ENCODE data around the gene ATG7. TPM values are rescaled to one million over a fixed set of nuclear protein-coding genes. Genes with fewer than 3 reads are reported as not detected.
"Not testable (repeated sequence)": the region's sequence is repeated elsewhere in the genome, so short reads cannot be mapped to it uniquely, and the experiment has no call there.

The ATG7 gene
- total RNA-seq, 2 donors from 2014 or later = 23.5 to 36.6 TPM

GRCh38 chr3:11306817-11307589 is 34.8 kb downstream of the ATG7 start:
- peak in 1 of 2 donors; percentile 17 for DNase-seq (ENCODE audit: low spot score in 2 of 2)
- H3K27ac Mint-ChIP-seq = peak overlapping the region; percentile 32 to 73
- peak; percentile 92 to 93 for ATAC-seq
- no peaks in the 10 kb centered on the region for H3K9me3 Mint-ChIP-seq
- peaks cover 12 to 29% of the 10 kb centered on the region in 2 donors for H3K36me3 Mint-ChIP-seq

DNA sequence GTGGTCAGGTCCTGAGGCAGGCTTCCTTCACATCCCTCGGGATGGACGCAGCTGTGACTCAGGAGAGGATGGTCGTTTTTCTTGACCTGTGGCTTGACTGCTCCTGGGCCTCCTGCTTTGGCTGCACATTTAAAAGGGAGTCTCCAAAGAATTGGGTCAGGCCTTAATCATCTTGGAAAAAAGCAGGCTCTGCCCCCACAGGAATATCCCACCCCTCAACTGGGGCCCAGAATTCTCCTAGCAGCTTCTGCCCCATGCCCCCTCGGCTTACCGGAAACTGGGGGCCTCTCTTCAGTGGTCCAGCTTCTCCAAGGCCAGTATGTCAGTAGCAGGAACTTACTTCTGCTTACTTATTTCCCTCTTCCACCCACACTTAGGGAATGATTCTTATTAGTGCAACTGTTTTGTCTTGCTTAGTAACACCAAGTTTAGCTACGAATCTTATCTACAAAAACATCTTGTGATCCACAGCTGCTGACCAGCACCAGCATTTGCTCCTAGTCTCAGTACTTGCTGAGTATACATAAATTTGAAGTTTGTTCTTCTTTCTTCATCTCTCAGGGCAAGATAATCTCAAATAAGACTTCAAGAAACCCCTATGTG is 35.7 kb downstream of the ATG7 start:
- no peak for ATAC-seq
- Mint-ChIP-seq H3K27ac (no peak overlapping the region), H3K9me3 (no peaks in the 10 kb centered on the region), H3K36me3 (peaks cover 12 to 25% of the 10 kb centered on the region in 2 donors)
- DNase-seq (ENCODE audit: low spot score in 2 of 2) = no peak

DNA sequence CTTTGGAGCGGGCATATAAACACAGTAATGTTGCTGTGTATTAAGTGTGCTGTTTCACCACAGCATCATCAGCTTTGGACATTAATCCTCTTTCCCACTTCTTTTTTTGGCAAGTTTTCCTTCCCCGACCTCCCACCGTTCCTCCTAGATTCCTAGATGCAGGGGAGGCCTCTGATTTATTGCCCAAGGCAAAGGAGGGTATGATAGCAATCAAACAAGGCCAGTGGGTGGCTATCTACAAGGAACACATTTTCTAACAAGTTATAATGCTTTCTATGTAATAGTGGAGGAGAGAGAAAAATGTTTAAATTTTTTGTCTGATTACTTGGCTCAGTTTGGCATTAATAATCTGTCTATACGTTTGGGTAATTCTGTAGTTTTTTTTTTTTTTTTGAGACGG is 38.1 kb downstream of the ATG7 start:
- H3K27ac Mint-ChIP-seq = peak overlapping the region in 1 of 2 donors; percentile 63
- no peak for DNase-seq (ENCODE audit: low spot score in 2 of 2)
- ATAC-seq = no peak
- peaks cover 9 to 25% of the 10 kb centered on the region in 2 donors for H3K36me3 Mint-ChIP-seq
- no peaks in the 10 kb centered on the region for H3K9me3 Mint-ChIP-seq

GRCh38 chr3:11312166-11312565 is 40.0 kb downstream of the ATG7 start:
- H3K36me3 Mint-ChIP-seq = peaks cover 18 to 31% of the 10 kb centered on the region in 2 donors
- DNase-seq (ENCODE audit: low spot score in 2 of 2) (no peak), ATAC-seq (no peak)
- H3K27ac Mint-ChIP-seq = no peak overlapping the region
- no peaks in the 10 kb centered on the region for H3K9me3 Mint-ChIP-seq

DNA sequence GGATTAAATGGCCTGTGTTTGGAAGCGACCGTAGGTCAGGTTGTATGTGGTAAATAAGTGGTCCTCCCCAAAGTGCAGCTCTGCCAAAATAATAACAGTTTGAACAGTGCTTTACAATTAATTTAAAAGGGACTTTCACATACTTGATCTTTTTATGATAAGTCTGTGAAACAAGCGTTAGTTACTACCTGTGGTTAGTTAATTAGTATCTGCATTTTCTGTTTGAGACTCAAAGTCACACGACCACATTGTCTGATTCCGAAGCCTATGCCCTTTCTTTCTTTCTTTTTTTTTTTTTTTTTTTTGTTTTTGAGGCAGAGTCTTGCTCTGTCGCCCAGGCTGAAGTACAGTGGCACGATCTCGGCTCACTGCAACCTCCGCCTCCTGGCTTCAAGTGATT is 45.1 kb downstream of the ATG7 start:
- no peaks in the 10 kb centered on the region for H3K9me3 Mint-ChIP-seq
- no peak for ATAC-seq
- DNase-seq (ENCODE audit: low spot score in 2 of 2) = no peak
- peaks cover 18 to 37% of the 10 kb centered on the region in 2 donors for H3K36me3 Mint-ChIP-seq
- H3K27ac Mint-ChIP-seq = no peak overlapping the region

GRCh38 chr3:11322931-11323330 is 50.7 kb downstream of the ATG7 start:
- ATAC-seq = no peak
- H3K36me3 Mint-ChIP-seq = peaks cover 0 to 28% of the 10 kb centered on the region in 2 donors
- no peak overlapping the region for H3K27ac Mint-ChIP-seq
- H3K9me3 Mint-ChIP-seq = no peaks in the 10 kb centered on the region
- no peak for DNase-seq (ENCODE audit: low spot score in 2 of 2)

GRCh38 chr3:11323813-11324212 is 51.6 kb downstream of the ATG7 start:
- Mint-ChIP-seq H3K9me3 (no peaks in the 10 kb centered on the region), H3K36me3 (peaks cover 0 to 26% of the 10 kb centered on the region in 2 donors)
- DNase-seq (ENCODE audit: low spot score in 2 of 2) = no peak

GRCh38 chr3:11327619-11328018 is 55.4 kb downstream of the ATG7 start:
- DNase-seq (ENCODE audit: low spot score in 2 of 2) = no peak
- peak; percentile 58 to 68 for ATAC-seq

More at GRCh38 chr3:11323813-11324212, 51.6 kb downstream of the ATG7 start:
- no peak overlapping the region for H3K27ac Mint-ChIP-seq
- no peak for ATAC-seq

DNA sequence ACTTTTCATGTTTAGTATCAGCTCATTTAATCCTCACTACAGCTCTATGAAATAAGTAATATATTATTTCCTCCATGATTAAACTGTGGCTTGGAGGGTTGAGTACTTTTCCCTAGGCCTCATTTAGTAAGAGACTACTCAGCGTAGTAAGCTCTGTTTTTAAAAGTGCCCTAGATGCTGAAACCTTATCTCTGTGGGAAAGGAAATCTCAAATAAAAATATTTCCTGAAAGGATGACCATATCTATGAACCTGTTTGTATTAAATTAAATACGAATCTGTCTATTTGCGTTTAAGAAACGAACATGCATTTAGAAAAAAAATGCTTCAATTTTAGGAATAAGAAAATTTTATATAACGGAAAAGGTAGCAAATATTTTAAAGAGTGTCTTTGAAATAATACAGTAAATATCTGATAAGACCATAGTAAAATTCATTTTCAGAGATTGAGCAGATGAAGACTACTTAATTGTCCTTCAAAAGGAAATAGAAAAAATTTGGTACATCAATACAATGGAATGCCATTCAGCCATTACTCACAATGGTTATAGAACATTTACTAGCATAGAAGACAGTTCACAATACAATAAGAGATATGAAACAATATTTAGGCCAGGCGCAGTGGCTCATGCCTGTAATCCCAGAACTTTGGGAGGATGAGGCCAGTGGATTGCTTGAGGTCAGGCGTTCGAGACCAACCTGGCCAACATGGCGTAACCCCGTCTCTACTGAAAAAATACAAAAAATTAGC is 56.2 kb downstream of the ATG7 start:
- DNase-seq (ENCODE audit: low spot score in 2 of 2) (no peak), ATAC-seq (no peak)
- Mint-ChIP-seq H3K27ac (no peak overlapping the region), H3K36me3 (peaks cover 0 to 6% of the 10 kb centered on the region in 2 donors), H3K9me3 (no peaks in the 10 kb centered on the region)

More at GRCh38 chr3:11327619-11328018, 55.4 kb downstream of the ATG7 start:
- H3K27ac Mint-ChIP-seq = peak overlapping the region in 1 of 2 donors; percentile 19
- no peaks in the 10 kb centered on the region for H3K9me3 Mint-ChIP-seq
- peaks cover 0 to 6% of the 10 kb centered on the region in 2 donors for H3K36me3 Mint-ChIP-seq

DNA sequence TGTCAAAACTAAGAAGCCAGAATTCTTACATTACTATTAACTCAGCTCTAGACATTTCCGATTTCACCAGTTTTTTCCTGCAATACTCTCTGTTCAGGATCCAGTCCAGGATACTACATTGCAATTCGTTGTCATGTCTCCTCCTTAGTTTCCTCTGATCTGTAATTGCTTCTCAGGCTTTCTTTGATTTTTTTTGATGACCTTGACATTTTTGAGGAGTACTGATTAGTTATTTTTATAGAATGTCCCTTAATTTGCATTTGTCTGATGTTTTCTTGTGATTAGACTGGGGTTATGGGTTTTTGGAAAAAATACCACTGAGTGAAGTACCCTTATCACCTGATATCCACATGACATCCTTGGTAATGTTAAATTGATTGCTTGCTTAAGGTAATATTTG is 57.6 kb downstream of the ATG7 start:
- Mint-ChIP-seq H3K36me3 (peaks cover 0 to 6% of the 10 kb centered on the region in 2 donors), H3K9me3 (no peaks in the 10 kb centered on the region), H3K27ac (no peak overlapping the region)
- ATAC-seq = no peak
- no peak for DNase-seq (ENCODE audit: low spot score in 2 of 2)

DNA sequence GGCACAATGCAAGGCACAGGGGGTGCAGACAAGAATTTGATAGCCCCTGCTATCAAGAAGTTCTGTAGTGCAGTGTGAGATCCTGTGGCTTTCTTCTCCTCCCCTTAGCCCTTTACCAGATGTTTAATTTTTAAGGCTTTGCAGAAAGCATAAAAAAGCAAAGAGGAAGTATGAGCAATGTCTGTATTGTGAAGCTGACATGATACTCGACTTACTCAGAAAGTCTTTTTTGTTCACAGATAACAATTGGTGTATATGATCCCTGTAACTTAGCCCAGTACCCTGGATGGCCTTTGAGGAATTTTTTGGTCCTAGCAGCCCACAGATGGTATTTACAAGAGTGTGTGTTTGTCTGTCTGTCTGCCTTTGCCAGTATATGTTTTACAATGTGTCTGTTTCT is 58.9 kb downstream of the ATG7 start:
- no peak for DNase-seq (ENCODE audit: low spot score in 2 of 2)
- Mint-ChIP-seq H3K36me3 (peaks cover 0 to 6% of the 10 kb centered on the region in 2 donors), H3K27ac (peak overlapping the region in 1 of 2 donors; percentile 42), H3K9me3 (no peaks in the 10 kb centered on the region)
- peak in 1 of 2 donors; percentile 54 for ATAC-seq

- ATAC-seq = peak; percentile 55 to 74
- no peaks in the 10 kb centered on the region for H3K9me3 Mint-ChIP-seq
- no peaks in the 10 kb centered on the region for H3K36me3 Mint-ChIP-seq
- peak in 1 of 2 donors; percentile 40 for DNase-seq (ENCODE audit: low spot score in 2 of 2)
- H3K27ac Mint-ChIP-seq = no peak overlapping the region
Observed at GRCh38 chr3:11335056-11335608, 62.9 kb downstream of the ATG7 start.

GRCh38 chr3:11339541-11339940 is 67.3 kb downstream of the ATG7 start:
- H3K9me3 Mint-ChIP-seq = no peaks in the 10 kb centered on the region
- H3K36me3 Mint-ChIP-seq = peaks cover 6 to 7% of the 10 kb centered on the region in 2 donors
- H3K27ac Mint-ChIP-seq = no peak overlapping the region
- ATAC-seq (no peak), DNase-seq (ENCODE audit: low spot score in 2 of 2) (no peak)

DNA sequence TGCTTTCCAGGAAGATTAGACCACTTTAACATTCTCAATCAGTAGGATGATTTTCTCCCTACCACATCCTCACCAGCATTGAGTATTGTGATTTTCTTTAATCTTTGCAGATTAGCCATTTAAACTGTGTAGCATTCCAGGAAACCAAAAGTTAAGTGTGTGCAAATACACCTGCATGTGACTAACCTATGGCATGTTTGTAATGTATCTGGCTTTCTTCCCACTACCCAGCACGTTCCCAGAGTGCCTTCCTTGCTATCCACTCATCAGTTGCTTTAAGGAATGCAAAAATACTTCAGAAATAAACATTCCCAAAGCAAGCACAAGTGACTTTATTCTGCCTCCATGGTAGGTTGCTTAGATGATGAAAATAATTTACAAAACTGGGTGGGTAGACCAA is 74.2 kb downstream of the ATG7 start:
- ATAC-seq (no peak), DNase-seq (ENCODE audit: low spot score in 2 of 2) (no peak)
- Mint-ChIP-seq H3K36me3 (peaks cover 39 to 51% of the 10 kb centered on the region in 2 donors), H3K27ac (peak overlapping the region in 1 of 2 donors; percentile 32), H3K9me3 (no peaks in the 10 kb centered on the region)

GRCh38 chr3:11348877-11349276 is 76.7 kb downstream of the ATG7 start:
- DNase-seq (ENCODE audit: low spot score in 2 of 2); H3K9me3 Mint-ChIP-seq; ATAC-seq; H3K27ac Mint-ChIP-seq: not testable (repeated sequence)
- peaks cover 33 to 57% of the 10 kb centered on the region in 2 donors for H3K36me3 Mint-ChIP-seq

DNA sequence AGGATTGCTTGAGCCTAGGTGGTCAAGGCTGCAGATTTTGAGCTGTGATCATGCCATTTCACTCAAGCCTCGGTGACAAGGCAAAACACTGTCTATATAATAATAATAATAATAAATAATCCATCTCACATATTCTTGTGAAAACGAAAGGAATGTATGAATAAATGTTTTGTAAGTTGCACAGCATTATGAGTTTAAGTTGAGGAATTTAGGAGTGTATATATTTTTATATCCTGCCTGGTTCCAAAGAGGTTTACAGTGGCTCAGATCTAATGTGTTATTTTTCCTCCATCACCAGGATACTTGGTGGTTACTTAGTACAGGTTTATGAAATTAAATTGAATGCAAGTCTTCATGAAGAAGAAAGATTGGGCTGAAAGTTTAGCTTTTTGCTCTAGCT is 77.2 kb downstream of the ATG7 start:
- no peak for ATAC-seq
- H3K9me3 Mint-ChIP-seq = no peaks in the 10 kb centered on the region
- DNase-seq (ENCODE audit: low spot score in 2 of 2) = no peak
- no peak overlapping the region for H3K27ac Mint-ChIP-seq
- peaks cover 33 to 52% of the 10 kb centered on the region in 2 donors for H3K36me3 Mint-ChIP-seq

DNA sequence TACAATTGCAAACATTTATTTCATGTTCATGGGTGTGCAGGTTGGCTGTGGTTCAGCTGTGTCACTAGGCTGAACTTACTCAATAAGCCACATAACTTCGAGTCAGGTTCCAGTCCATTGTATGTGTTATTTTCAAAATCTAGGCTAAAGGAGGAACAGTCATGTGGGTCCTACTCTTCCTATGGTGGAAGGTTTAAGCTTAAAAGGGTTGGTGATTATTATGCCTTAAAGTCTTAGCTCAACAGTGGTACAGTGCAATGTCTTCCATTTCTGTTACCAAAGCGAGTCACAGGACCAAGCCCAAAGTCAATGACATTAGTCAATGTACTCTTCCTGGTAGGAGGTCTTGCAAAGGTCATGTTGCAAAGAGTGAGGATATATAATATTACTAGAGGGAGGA is 78.2 kb downstream of the ATG7 start:
- peaks cover 33 to 50% of the 10 kb centered on the region in 2 donors for H3K36me3 Mint-ChIP-seq
- DNase-seq (ENCODE audit: low spot score in 2 of 2) (no peak), ATAC-seq (peak in 1 of 2 donors; percentile 14)
- H3K9me3 Mint-ChIP-seq = no peaks in the 10 kb centered on the region
- peak overlapping the region in 1 of 2 donors; percentile 9 for H3K27ac Mint-ChIP-seq
